HG03280 (cell line): ENCODE measurements around the gene LRRC75A.
"Not testable (repeated sequence)": the region's sequence is repeated elsewhere in the genome, so short reads cannot be mapped to it uniquely, and the experiment has no call there.

Source experiments
- ATAC-seq: cut with Tn5 transposase; IDR thresholded peaks from one replicate; pipeline ENCODE4 v1.9.1; 2021; ENCODE audit warnings: mild to moderate bottlenecking, moderate library complexity; ENCODE audit not compliant: unreplicated experiment

Gene LRRC75A

GRCh38 chr17:16491703-16492612 is at the start of gene LRRC75A:
Gene LRRC75A, minus strand, starts transcription at chr17:16492193. Its CDS starts 203 bp downstream, at chr17:16491990.
- ATAC-seq, result no peak

GRCh38 chr17:16537130-16537458 is 45.1 kb upstream of the LRRC75A start:
- no peak for ATAC-seq

- no peak for ATAC-seq
Measured at GRCh38 chr17:16534236-16534635, 42.2 kb upstream of the LRRC75A start.

GRCh38 chr17:16529906-16530305 is 37.9 kb upstream of the LRRC75A start:
- no peak for ATAC-seq

GRCh38 chr17:16527298-16527697 is 35.3 kb upstream of the LRRC75A start:
- ATAC-seq, result no peak

GRCh38 chr17:16525556-16525955 is 33.6 kb upstream of the LRRC75A start:
- not testable (repeated sequence) for ATAC-seq

GRCh38 chr17:16521070-16521727 is 29.2 kb upstream of the LRRC75A start:
- peak; percentile 55 for ATAC-seq

GRCh38 chr17:16519021-16519420 is 27.0 kb upstream of the LRRC75A start:
- no peak for ATAC-seq

GRCh38 chr17:16517477-16517876 is 25.5 kb upstream of the LRRC75A start:
- no peak for ATAC-seq

- ATAC-seq, result no peak
Measured at GRCh38 chr17:16516594-16517051, 24.6 kb upstream of the LRRC75A start.

- ATAC-seq, result no peak
Measured at GRCh38 chr17:16515933-16516332, 23.9 kb upstream of the LRRC75A start.

- no peak for ATAC-seq
Measured at GRCh38 chr17:16513873-16514272, 21.9 kb upstream of the LRRC75A start.

GRCh38 chr17:16512011-16512410 is 20.0 kb upstream of the LRRC75A start:
- no peak for ATAC-seq

- no peak for ATAC-seq
Measured at GRCh38 chr17:16511593-16511992, 19.6 kb upstream of the LRRC75A start.

- ATAC-seq, result no peak
Measured at GRCh38 chr17:16507918-16508533, 16.0 kb upstream of the LRRC75A start.

GRCh38 chr17:16506188-16506587 is 14.2 kb upstream of the LRRC75A start:
- no peak for ATAC-seq

- no peak for ATAC-seq
Measured at GRCh38 chr17:16504984-16505383, 13.0 kb upstream of the LRRC75A start.

- no peak for ATAC-seq
Measured at GRCh38 chr17:16496820-16497489, 5.0 kb upstream of the LRRC75A start.

- ATAC-seq, result no peak
Measured at GRCh38 chr17:16495980-16496819, 4.2 kb upstream of the LRRC75A start.

GRCh38 chr17:16495561-16495960 is 3.6 kb upstream of the LRRC75A start:
- ATAC-seq, result no peak
